ENCODE data around the gene ZNF790. TPM values are rescaled to one million over a fixed set of nuclear protein-coding genes. Genes with fewer than 3 reads are reported as not detected.
A peak's percentile ranks its signal among the peaks of the same experiment; 100 is the strongest.

ZNF790 gene
- total RNA-seq, 1 experiment from 2014 or later = 6.8 TPM

GRCh38 chr19:36837906-36838783, at the start of gene ZNF790 (continued):
- TF ChIP-seq ZBTB43 (CRISPR knock-in tag; IDR thresholded peaks at IDR 0.05) (0 out of 2 replicates have a peak, but pooled peaks have one; percentile 76), ATF3 (CRISPR knock-in tag; conservative IDR thresholded peaks at IDR 0.05) (no peak), ZBTB21 (CRISPR knock-in tag; IDR thresholded peaks at IDR 0.05; ENCODE audit: borderline replicate concordance) (peak; percentile 37; the same call in 1 of the 2 replicates), E2F4 (CRISPR knock-in tag; IDR thresholded peaks at IDR 0.05; ENCODE audit: borderline replicate concordance, low read depth) (no peak), FOXP1 (CRISPR knock-in tag; IDR thresholded peaks at IDR 0.05; ENCODE audit: borderline replicate concordance) (peak; percentile 49; the same call in 1 of the 2 replicates), IRF2 (CRISPR knock-in tag; IDR thresholded peaks at IDR 0.05; ENCODE audit: borderline replicate concordance, low read depth) (no peak), NFATC4 (CRISPR knock-in tag; IDR thresholded peaks at IDR 0.05) (0 out of 2 replicates have a peak, but pooled peaks have one; percentile 51), ZNF425 (CRISPR knock-in tag; conservative IDR thresholded peaks at IDR 0.05) (no peak), ZMAT4 (CRISPR knock-in tag; IDR thresholded peaks at IDR 0.05) (peak; percentile 77; the same call in 1 of the 2 replicates), SMAD3 (CRISPR knock-in tag; IDR thresholded peaks at IDR 0.05; ENCODE audit: borderline replicate concordance) (peak; percentile 61; the same call in 1 of the 2 replicates), NR1H2 (CRISPR knock-in tag; IDR thresholded peaks at IDR 0.05) (no peak), CBFB (CRISPR knock-in tag; IDR thresholded peaks at IDR 0.05; ENCODE audit: low read depth) (no peak), ZNF512 (CRISPR knock-in tag; IDR thresholded peaks at IDR 0.05; ENCODE audit: borderline replicate concordance) (no peak), FOXP4 (CRISPR knock-in tag; IDR thresholded peaks at IDR 0.05) (peak; percentile 7; the same call in 1 of the 2 replicates), ARID4B (CRISPR knock-in tag; IDR thresholded peaks at IDR 0.05; ENCODE audit: borderline replicate concordance) (peak; percentile 77; the same call in 1 of the 2 replicates), PRRX2 (CRISPR knock-in tag; IDR thresholded peaks at IDR 0.05) (no peak), AFF4 (CRISPR knock-in tag; IDR thresholded peaks at IDR 0.05; ENCODE audit: borderline replicate concordance) (no peak)

Measured in WTC11 (cell line).